Measurements from ENCODE around the gene SCN3B.

DNA sequence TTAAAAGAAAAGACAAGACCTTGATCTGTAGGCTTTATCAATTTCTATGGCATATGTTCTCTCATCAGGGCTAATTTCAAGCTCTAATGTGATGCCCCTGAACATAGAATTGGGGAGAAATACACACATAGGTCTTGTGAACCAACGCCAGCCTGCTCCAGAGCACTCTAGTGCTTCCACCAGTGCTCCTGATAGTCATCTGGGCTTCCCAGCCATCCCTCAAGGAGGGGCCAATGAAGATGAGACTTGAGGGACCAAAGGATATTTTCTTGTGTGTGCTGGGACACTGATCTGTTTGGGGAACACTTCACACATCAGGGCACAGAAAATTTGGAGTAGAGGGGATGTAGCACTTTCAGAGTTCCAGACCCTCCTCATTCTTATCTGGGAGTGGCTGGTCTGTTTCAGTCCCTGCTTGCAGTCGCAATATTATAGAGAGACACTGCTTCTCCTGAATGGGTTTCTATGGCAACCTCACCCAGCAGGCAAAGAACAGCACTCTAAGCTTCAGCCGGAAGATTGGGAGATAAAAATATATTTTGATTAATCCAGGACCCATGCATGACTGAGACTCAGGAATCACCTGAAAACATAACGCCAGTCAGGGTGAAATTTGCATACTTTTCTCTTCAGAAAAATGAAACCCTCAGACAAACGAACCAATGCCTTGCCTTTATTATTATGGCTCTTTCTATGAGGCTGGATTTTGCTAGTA is 28.4 kb upstream of the SCN3B start:
- TF ChIP-seq, protein P1, sequence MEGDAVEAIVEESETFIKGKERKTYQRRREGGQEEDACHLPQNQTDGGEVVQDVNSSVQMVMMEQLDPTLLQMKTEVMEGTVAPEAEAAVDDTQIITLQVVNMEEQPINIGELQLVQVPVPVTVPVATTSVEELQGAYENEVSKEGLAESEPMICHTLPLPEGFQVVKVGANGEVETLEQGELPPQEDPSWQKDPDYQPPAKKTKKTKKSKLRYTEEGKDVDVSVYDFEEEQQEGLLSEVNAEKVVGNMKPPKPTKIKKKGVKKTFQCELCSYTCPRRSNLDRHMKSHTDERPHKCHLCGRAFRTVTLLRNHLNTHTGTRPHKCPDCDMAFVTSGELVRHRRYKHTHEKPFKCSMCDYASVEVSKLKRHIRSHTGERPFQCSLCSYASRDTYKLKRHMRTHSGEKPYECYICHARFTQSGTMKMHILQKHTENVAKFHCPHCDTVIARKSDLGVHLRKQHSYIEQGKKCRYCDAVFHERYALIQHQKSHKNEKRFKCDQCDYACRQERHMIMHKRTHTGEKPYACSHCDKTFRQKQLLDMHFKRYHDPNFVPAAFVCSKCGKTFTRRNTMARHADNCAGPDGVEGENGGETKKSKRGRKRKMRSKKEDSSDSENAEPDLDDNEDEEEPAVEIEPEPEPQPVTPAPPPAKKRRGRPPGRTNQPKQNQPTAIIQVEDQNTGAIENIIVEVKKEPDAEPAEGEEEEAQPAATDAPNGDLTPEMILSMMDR (IDR thresholded peaks at IDR 0.05): no peak
- TF ChIP-seq POLR2A (IDR thresholded peaks at IDR 0.05): no peak
- TF ChIP-seq POLR2AphosphoS5 (IDR thresholded peaks at IDR 0.05): no peak
